WTC11 (cell line): ENCODE data around the gene OR9Q1. TPM values are rescaled to one million over a fixed set of nuclear protein-coding genes. Genes with fewer than 3 reads are reported as not detected.

Experiments used
- ATAC-seq: fragments of 200-7000 bp; cut with Tn5 transposase; 2 replicates; pipeline ENCODE4 v1.10.0; 2021; ENCODE audit warnings: mild to moderate bottlenecking, moderate library complexity
- CTCF ChIA-PET: fragments of 300-600 bp; sonication (Branson Sonifier 250); formaldehyde crosslinking; loops from one replicate; lab custom pipeline; 2021; ENCODE audit warnings: antibody characterized with exemption; lab: Charles Lee
- POLR2A ChIA-PET: fragments of 350-600 bp; sonication (Branson Sonifier 250); formaldehyde crosslinking; loops from one replicate; lab custom pipeline; 2021; ENCODE audit warnings: antibody characterized with exemption; lab: Charles Lee
- DNase-seq: peaks from one replicate; pipeline ENCODE4 v3.0.0; 2021; ENCODE audit warnings: low spot score
- H3K27ac Mint-ChIP-seq: 2 replicates; pipeline ENCODE4 v1.8.0; 2021; ENCODE audit warnings: mixed read lengths
- H3K27me3 Mint-ChIP-seq: 2 replicates; pipeline ENCODE4 v1.8.0; 2021; ENCODE audit warnings: low read depth, mild to moderate bottlenecking, moderate library complexity, mixed read lengths
- H3K36me3 Mint-ChIP-seq: 2 replicates; pipeline ENCODE4 v1.8.0; 2021; ENCODE audit warnings: mixed read lengths
- H3K4me1 Mint-ChIP-seq: 2 replicates; pipeline ENCODE4 v1.8.0; 2022; ENCODE audit warnings: mixed read lengths
- H3K4me3 Mint-ChIP-seq: 2 replicates; pipeline ENCODE4 v1.8.0; 2021; ENCODE audit warnings: mild to moderate bottlenecking, moderate library complexity, mixed read lengths
- H3K9me3 Mint-ChIP-seq: 2 replicates; pipeline ENCODE4 v1.8.0; 2021; ENCODE audit warnings: mixed read lengths
- CREM ChIP-seq: sonication (generic); formaldehyde crosslinking; IDR thresholded peaks from 2 replicates; pipeline ENCODE4 v1.8.1; 2022; ENCODE audit warnings: mild to moderate bottlenecking, missing genetic modification reagents, moderate library complexity
- EMX1 ChIP-seq: fragments of 250-450 bp; sonication (Bioruptor Pico); IDR thresholded peaks from 2 replicates; pipeline ENCODE4 v1.8.0; 2021; ENCODE audit warnings: mild to moderate bottlenecking
- HMGA2 ChIP-seq: fragments of 250-450 bp; sonication (Bioruptor Pico); IDR thresholded peaks from 2 replicates; pipeline ENCODE4 v1.4.0; 2021; ENCODE audit warnings: mild to moderate bottlenecking, moderate library complexity
- JAZF1 ChIP-seq: fragments of 250-450 bp; sonication (Bioruptor Pico); IDR thresholded peaks from 2 replicates; pipeline ENCODE4 v1.9.0; 2021; ENCODE audit warnings: moderate library complexity, mild to moderate bottlenecking, inconsistent platforms
- NR1H2 ChIP-seq: sonication (generic); formaldehyde crosslinking; IDR thresholded peaks from 2 replicates; pipeline ENCODE4 v1.9.0; 2021; ENCODE audit warnings: mild to moderate bottlenecking, moderate library complexity, missing genetic modification reagents
- OVOL2 ChIP-seq: fragments of 250-450 bp; sonication (Bioruptor Pico); IDR thresholded peaks from 2 replicates; pipeline ENCODE4 v1.9.0; 2021; ENCODE audit warnings: mild to moderate bottlenecking, borderline replicate concordance
- TCF7 ChIP-seq: sonication (generic); formaldehyde crosslinking; IDR thresholded peaks from 2 replicates; pipeline ENCODE4 v1.8.0; 2022; ENCODE audit warnings: mild to moderate bottlenecking, low read depth, missing genetic modification reagents, moderate library complexity
- TEAD1 ChIP-seq: sonication (generic); formaldehyde crosslinking; IDR thresholded peaks from 2 replicates; pipeline ENCODE4 v1.8.0; 2022; ENCODE audit warnings: mild to moderate bottlenecking, missing genetic modification reagents
- ZBTB21 ChIP-seq: sonication (generic); formaldehyde crosslinking; IDR thresholded peaks from 2 replicates; pipeline ENCODE4 v1.8.1; 2023; ENCODE audit warnings: mild to moderate bottlenecking, missing genetic modification reagents, borderline replicate concordance
- ZNF138 ChIP-seq: sonication (generic); formaldehyde crosslinking; conservative IDR thresholded peaks from 2 replicates; pipeline ENCODE4 v1.8.1; 2022; ENCODE audit warnings: mild to moderate bottlenecking, moderate library complexity, missing genetic modification reagents
- ZNF423 ChIP-seq: fragments of 250-450 bp; sonication (Bioruptor Pico); IDR thresholded peaks from 2 replicates; pipeline ENCODE4 v2.1.2; 2022; ENCODE audit warnings: mild to moderate bottlenecking, moderate library complexity
- total RNA-seq: library from RNA; stranded (reverse); gene quantifications from 3 replicates; pipeline ENCODE4 v1.2.3, GENCODE V29; 2021
- TF ChIP-seq, protein P1 (sequence below): fragments of 250-450 bp; sonication (Bioruptor Pico); IDR thresholded peaks from 2 replicates; pipeline ENCODE4 v1.9.0; 2021; ENCODE audit warnings: moderate library complexity, mild to moderate bottlenecking, inconsistent platforms, borderline replicate concordance
- TF ChIP-seq, protein P2 (sequence below): sonication (generic); formaldehyde crosslinking; IDR thresholded peaks from 2 replicates; pipeline ENCODE4 v1.8.0; 2022; ENCODE audit warnings: mild to moderate bottlenecking, missing genetic modification reagents
- TF ChIP-seq, protein P3 (sequence below): sonication (generic); formaldehyde crosslinking; IDR thresholded peaks from 2 replicates; pipeline ENCODE4 v1.8.1; 2022; ENCODE audit warnings: low read depth, missing genetic modification reagents, borderline replicate concordance
- TF ChIP-seq, protein P4 (sequence below): sonication (generic); formaldehyde crosslinking; IDR thresholded peaks from 2 replicates; pipeline ENCODE4 v1.8.0; 2022; ENCODE audit warnings: missing genetic modification reagents
- TF ChIP-seq, protein P5 (sequence below): sonication (generic); formaldehyde crosslinking; IDR thresholded peaks from 2 replicates; pipeline ENCODE4 v1.8.1; 2023; ENCODE audit warnings: mild to moderate bottlenecking, missing genetic modification reagents, borderline replicate concordance
- TF ChIP-seq, protein P6 (sequence below): sonication (generic); formaldehyde crosslinking; IDR thresholded peaks from 2 replicates; pipeline ENCODE4 v1.8.1; 2023; ENCODE audit warnings: mild to moderate bottlenecking, missing genetic modification reagents
- TF ChIP-seq, protein P7 (sequence below): sonication (generic); formaldehyde crosslinking; IDR thresholded peaks from 2 replicates; pipeline ENCODE4 v1.8.1; 2022; ENCODE audit warnings: mild to moderate bottlenecking, missing genetic modification reagents, moderate library complexity, borderline replicate concordance

Gene OR9Q1
- total RNA-seq, 1 experiment from 2014 or later, result not detected

DNA sequence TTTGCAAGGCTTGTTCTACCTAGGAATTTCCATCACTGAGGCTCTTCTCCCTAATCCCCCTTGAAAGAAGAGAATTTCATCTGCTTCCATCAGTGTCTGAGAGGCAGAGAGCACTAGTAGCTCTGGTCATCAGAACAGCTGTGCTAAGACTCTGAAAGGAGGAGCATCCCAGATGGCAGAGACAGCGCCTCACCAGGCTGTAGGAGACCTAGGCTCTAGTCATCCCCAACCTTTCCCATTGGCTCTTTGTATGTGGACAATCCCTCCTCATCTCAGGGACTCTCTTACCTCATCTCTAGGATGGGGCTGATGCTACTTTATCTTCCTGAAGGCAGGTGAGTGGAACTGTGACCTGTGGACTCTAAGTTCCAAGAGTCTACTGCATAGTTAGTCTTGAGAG, 110.5 kb downstream of the OR9Q1 start (continued):
- TF ChIP-seq, protein P1, sequence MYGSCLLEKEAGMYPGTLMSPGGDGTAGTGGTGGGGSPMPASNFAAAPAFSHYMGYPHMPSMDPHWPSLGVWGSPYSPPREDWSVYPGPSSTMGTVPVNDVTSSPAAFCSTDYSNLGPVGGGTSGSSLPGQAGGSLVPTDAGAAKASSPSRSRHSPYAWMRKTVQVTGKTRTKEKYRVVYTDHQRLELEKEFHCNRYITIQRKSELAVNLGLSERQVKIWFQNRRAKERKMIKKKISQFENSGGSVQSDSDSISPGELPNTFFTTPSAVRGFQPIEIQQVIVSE (CRISPR knock-in tag), result no peak

DNA sequence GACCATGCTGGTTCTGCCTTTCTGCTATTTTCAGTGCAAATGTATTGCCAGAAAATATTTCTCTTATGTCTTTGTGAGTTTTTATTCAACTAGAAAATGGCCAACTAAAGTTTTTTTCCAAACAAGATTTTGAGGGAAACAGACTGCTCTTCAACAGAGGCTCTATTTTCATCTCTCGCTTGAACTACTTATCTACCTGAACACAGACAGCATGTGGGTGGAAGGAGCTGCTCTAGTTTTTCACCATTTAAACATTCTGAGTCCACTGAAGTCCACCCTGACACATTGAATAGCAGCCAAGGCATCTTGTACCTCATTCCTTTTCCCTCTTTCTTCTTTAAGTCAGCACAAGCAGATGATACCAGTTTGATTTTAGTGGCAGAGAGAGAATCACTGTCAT, 111.5 kb downstream of the OR9Q1 start:
- H3K36me3 Mint-ChIP-seq, result no peaks in the 10 kb centered on the region

DNA sequence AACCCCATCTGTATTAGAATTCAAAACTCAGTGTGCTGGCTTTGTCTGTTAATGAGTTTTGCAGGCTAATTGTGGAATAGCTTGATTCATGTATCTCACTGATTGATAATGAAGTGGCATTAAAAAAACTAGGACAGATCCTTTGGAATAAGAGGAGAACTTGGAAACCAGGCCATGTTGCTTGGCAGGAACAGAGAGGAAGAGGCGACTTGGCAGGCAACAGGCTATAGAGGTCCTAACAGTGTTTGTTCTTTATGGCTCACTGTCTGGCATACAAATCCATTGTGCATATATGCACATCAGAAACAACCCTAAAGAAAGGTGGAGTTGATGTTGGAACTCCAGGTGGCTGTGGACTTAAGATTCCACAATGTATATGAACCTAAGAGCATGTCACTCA, 119.1 kb downstream of the OR9Q1 start:
- ATAC-seq (no peak), DNase-seq (no peak)
- ChIA-PET POLR2A (no interaction called here), CTCF (no interaction called here)
- Mint-ChIP-seq H3K9me3 (peaks cover 3% of the 10 kb centered on the region; the same call in 1 of the 2 replicates), H3K4me1 (no peaks in the 10 kb centered on the region), H3K4me3 (no peak overlapping the region), H3K36me3 (no peaks in the 10 kb centered on the region), H3K27ac (no peak overlapping the region), H3K27me3 (no peaks in the 10 kb centered on the region; the same call in 1 of the 2 replicates)
- TF ChIP-seq ZBTB21 (CRISPR knock-in tag) (no peak), EMX1 (CRISPR knock-in tag) (no peak), ZNF423 (no peak), HMGA2 (CRISPR knock-in tag) (no peak), JAZF1 (CRISPR knock-in tag) (no peak), TCF7 (no peak), NR1H2 (no peak), CREM (no peak), ZNF138 (CRISPR knock-in tag) (no peak)
- TF ChIP-seq, protein P2, sequence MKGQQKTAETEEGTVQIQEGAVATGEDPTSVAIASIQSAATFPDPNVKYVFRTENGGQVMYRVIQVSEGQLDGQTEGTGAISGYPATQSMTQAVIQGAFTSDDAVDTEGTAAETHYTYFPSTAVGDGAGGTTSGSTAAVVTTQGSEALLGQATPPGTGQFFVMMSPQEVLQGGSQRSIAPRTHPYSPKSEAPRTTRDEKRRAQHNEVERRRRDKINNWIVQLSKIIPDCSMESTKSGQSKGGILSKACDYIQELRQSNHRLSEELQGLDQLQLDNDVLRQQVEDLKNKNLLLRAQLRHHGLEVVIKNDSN (CRISPR knock-in tag), result no peak
- TF ChIP-seq, protein P3, sequence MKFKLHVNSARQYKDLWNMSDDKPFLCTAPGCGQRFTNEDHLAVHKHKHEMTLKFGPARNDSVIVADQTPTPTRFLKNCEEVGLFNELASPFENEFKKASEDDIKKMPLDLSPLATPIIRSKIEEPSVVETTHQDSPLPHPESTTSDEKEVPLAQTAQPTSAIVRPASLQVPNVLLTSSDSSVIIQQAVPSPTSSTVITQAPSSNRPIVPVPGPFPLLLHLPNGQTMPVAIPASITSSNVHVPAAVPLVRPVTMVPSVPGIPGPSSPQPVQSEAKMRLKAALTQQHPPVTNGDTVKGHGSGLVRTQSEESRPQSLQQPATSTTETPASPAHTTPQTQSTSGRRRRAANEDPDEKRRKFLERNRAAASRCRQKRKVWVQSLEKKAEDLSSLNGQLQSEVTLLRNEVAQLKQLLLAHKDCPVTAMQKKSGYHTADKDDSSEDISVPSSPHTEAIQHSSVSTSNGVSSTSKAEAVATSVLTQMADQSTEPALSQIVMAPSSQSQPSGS, result no peak
- TF ChIP-seq, protein P4, sequence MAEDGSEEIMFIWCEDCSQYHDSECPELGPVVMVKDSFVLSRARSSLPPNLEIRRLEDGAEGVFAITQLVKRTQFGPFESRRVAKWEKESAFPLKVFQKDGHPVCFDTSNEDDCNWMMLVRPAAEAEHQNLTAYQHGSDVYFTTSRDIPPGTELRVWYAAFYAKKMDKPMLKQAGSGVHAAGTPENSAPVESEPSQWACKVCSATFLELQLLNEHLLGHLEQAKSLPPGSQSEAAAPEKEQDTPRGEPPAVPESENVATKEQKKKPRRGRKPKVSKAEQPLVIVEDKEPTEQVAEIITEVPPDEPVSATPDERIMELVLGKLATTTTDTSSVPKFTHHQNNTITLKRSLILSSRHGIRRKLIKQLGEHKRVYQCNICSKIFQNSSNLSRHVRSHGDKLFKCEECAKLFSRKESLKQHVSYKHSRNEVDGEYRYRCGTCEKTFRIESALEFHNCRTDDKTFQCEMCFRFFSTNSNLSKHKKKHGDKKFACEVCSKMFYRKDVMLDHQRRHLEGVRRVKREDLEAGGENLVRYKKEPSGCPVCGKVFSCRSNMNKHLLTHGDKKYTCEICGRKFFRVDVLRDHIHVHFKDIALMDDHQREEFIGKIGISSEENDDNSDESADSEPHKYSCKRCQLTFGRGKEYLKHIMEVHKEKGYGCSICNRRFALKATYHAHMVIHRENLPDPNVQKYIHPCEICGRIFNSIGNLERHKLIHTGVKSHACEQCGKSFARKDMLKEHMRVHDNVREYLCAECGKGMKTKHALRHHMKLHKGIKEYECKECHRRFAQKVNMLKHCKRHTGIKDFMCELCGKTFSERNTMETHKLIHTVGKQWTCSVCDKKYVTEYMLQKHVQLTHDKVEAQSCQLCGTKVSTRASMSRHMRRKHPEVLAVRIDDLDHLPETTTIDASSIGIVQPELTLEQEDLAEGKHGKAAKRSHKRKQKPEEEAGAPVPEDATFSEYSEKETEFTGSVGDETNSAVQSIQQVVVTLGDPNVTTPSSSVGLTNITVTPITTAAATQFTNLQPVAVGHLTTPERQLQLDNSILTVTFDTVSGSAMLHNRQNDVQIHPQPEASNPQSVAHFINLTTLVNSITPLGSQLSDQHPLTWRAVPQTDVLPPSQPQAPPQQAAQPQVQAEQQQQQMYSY (CRISPR knock-in tag), result no peak
- TF ChIP-seq, protein P5, sequence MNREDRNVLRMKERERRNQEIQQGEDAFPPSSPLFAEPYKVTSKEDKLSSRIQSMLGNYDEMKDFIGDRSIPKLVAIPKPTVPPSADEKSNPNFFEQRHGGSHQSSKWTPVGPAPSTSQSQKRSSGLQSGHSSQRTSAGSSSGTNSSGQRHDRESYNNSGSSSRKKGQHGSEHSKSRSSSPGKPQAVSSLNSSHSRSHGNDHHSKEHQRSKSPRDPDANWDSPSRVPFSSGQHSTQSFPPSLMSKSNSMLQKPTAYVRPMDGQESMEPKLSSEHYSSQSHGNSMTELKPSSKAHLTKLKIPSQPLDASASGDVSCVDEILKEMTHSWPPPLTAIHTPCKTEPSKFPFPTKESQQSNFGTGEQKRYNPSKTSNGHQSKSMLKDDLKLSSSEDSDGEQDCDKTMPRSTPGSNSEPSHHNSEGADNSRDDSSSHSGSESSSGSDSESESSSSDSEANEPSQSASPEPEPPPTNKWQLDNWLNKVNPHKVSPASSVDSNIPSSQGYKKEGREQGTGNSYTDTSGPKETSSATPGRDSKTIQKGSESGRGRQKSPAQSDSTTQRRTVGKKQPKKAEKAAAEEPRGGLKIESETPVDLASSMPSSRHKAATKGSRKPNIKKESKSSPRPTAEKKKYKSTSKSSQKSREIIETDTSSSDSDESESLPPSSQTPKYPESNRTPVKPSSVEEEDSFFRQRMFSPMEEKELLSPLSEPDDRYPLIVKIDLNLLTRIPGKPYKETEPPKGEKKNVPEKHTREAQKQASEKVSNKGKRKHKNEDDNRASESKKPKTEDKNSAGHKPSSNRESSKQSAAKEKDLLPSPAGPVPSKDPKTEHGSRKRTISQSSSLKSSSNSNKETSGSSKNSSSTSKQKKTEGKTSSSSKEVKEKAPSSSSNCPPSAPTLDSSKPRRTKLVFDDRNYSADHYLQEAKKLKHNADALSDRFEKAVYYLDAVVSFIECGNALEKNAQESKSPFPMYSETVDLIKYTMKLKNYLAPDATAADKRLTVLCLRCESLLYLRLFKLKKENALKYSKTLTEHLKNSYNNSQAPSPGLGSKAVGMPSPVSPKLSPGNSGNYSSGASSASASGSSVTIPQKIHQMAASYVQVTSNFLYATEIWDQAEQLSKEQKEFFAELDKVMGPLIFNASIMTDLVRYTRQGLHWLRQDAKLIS, result no peak
- TF ChIP-seq, protein P6, sequence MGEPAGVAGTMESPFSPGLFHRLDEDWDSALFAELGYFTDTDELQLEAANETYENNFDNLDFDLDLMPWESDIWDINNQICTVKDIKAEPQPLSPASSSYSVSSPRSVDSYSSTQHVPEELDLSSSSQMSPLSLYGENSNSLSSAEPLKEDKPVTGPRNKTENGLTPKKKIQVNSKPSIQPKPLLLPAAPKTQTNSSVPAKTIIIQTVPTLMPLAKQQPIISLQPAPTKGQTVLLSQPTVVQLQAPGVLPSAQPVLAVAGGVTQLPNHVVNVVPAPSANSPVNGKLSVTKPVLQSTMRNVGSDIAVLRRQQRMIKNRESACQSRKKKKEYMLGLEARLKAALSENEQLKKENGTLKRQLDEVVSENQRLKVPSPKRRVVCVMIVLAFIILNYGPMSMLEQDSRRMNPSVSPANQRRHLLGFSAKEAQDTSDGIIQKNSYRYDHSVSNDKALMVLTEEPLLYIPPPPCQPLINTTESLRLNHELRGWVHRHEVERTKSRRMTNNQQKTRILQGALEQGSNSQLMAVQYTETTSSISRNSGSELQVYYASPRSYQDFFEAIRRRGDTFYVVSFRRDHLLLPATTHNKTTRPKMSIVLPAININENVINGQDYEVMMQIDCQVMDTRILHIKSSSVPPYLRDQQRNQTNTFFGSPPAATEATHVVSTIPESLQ (CRISPR knock-in tag), result no peak

More for the DNA sequence above, 111.5 kb downstream of the OR9Q1 start:
- DNase-seq, result no peak
- CTCF ChIA-PET, result no interaction called here
- no peak overlapping the region for H3K27ac Mint-ChIP-seq
- H3K27me3 Mint-ChIP-seq, result no peaks in the 10 kb centered on the region
- no peak for TF ChIP-seq TEAD1 (CRISPR knock-in tag)
- TF ChIP-seq OVOL2, result no peak
- TF ChIP-seq, protein P2 (CRISPR knock-in tag), result no peak
- TF ChIP-seq, protein P7, sequence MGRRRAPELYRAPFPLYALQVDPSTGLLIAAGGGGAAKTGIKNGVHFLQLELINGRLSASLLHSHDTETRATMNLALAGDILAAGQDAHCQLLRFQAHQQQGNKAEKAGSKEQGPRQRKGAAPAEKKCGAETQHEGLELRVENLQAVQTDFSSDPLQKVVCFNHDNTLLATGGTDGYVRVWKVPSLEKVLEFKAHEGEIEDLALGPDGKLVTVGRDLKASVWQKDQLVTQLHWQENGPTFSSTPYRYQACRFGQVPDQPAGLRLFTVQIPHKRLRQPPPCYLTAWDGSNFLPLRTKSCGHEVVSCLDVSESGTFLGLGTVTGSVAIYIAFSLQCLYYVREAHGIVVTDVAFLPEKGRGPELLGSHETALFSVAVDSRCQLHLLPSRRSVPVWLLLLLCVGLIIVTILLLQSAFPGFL (CRISPR knock-in tag), result no peak
- no peak overlapping the region for H3K4me3 Mint-ChIP-seq
- POLR2A ChIA-PET, result no interaction called here
- ATAC-seq, result no peak
- peaks cover 3% of the 10 kb centered on the region; the same call in 1 of the 2 replicates for H3K9me3 Mint-ChIP-seq
- H3K4me1 Mint-ChIP-seq, result peaks cover 4% of the 10 kb centered on the region; the same call in 1 of the 2 replicates
